Keratinocyte (primary cell): ENCODE results near the gene CPA5. TPM values are rescaled to one million over a fixed set of nuclear protein-coding genes. Genes with fewer than 3 reads are reported as not detected.

Experiments used
- DNase-seq: peaks from one replicate; pipeline ENCODE4 v3.0.0-alpha.2; 2011; ENCODE audit warnings: low read depth, missing footprints, low spot score
- FAIRE-seq: peaks from 2 replicates; lab custom pipeline; 2011; peaks lifted over from hg19 to GRCh38; lab: Jason Lieb, UNC
- H2AFZ ChIP-seq: 2 replicates; pipeline ENCODE4 v1.6.0; 2012; ENCODE audit warnings: low read length, control low read depth, inconsistent platforms; ENCODE audit not compliant: control insufficient read depth
- H3K27ac ChIP-seq: 2 replicates; pipeline ENCODE4 v1.5.1; 2011; ENCODE audit warnings: low read length; ENCODE audit not compliant: control insufficient read depth, insufficient read depth
- H3K27me3 ChIP-seq: 3 replicates; pipeline ENCODE4 v1.6.0; 2011; ENCODE audit warnings: low read length; ENCODE audit not compliant: control insufficient read depth, insufficient read depth; ENCODE audit errors: extremely low read depth
- H3K36me3 ChIP-seq, 2 experiments: 2 replicates in 1 of 2; 3 replicates in 1 of 2; pipeline ENCODE4 v1.5.1; 2011; ENCODE audit warnings: low read length in 2 of 2, mild to moderate bottlenecking in 1 of 2; ENCODE audit not compliant: control insufficient read depth in 2 of 2, insufficient read depth in 2 of 2; ENCODE audit errors: extremely low read depth in 1 of 2
- H3K4me1 ChIP-seq: 3 replicates; pipeline ENCODE4 v1.5.1; 2011; ENCODE audit warnings: low read length; ENCODE audit not compliant: control insufficient read depth, insufficient read depth; ENCODE audit errors: extremely low read depth
- H3K4me2 ChIP-seq: 3 replicates; pipeline ENCODE4 v1.6.0; 2011; ENCODE audit warnings: low read depth, low read length; ENCODE audit not compliant: control insufficient read depth, insufficient read depth; ENCODE audit errors: extremely low read depth
- H3K4me3 ChIP-seq, 3 experiments: fragments of 200-600 bp in 1 of 3; sonication (generic) in 1 of 3; 2 replicates in 2 of 3; 3 replicates in 1 of 3; pipeline ENCODE4 v1.5.1; 2011 to 2016; ENCODE audit warnings: low read length in 3 of 3, mild to moderate bottlenecking in 3 of 3, control low read depth in 2 of 3, inconsistent platforms in 1 of 3, low read depth in 1 of 3, mixed read lengths in 1 of 3, mixed run types in 1 of 3, moderate library complexity in 1 of 3; ENCODE audit not compliant: control insufficient read depth in 2 of 3, insufficient read depth in 2 of 3; ENCODE audit errors: extremely low read depth in 1 of 3
- H3K79me2 ChIP-seq: 2 replicates; pipeline ENCODE4 v1.6.0; 2012; ENCODE audit warnings: low read length; ENCODE audit not compliant: control insufficient read depth, insufficient read depth
- H3K9ac ChIP-seq: 3 replicates; pipeline ENCODE4 v1.6.0; 2011; ENCODE audit warnings: low read length; ENCODE audit not compliant: control insufficient read depth, insufficient read depth; ENCODE audit errors: extremely low read depth
- H3K9me1 ChIP-seq: 3 replicates; pipeline ENCODE4 v1.6.0; 2011; ENCODE audit warnings: low read length; ENCODE audit not compliant: control insufficient read depth, insufficient read depth; ENCODE audit errors: extremely low read depth
- H3K9me3 ChIP-seq: 2 replicates; pipeline ENCODE4 v1.5.1; 2012; ENCODE audit warnings: low read depth, low read length; ENCODE audit not compliant: control insufficient read depth
- H4K20me1 ChIP-seq: 3 replicates; pipeline ENCODE4 v1.6.0; 2011; ENCODE audit warnings: low read length; ENCODE audit not compliant: control insufficient read depth, insufficient read depth; ENCODE audit errors: extremely low read depth
- CTCF ChIP-seq, 3 experiments: IDR thresholded peaks in 1 of 3; conservative IDR thresholded peaks in 1 of 3; optimal IDR thresholded peaks in 1 of 3; 2 replicates in 2 of 3; 3 replicates in 1 of 3; pipeline versions ENCODE3 to v1.5.1; 2011; ENCODE audit warnings: low read length in 3 of 3, mild to moderate bottlenecking in 3 of 3, moderate library complexity in 2 of 3, control low read depth in 1 of 3, inconsistent platforms in 1 of 3; ENCODE audit not compliant: insufficient read depth in 2 of 3; ENCODE audit errors: extremely low read depth in 1 of 3
- EZH2 ChIP-seq: IDR thresholded peaks from one replicate; pipeline ENCODE4 v1.6.1; 2012; ENCODE audit warnings: inconsistent platforms, mild to moderate bottlenecking, low read length, moderate library complexity
- dilution Hi-C: fragments of 300-500 bp; cut with MboI; formaldehyde crosslinking; loops from one replicate; pipeline ENCODE4 v1.7.0; 2020; ENCODE audit warnings: low sequenced_read_pairs; ENCODE audit not compliant: extremely low pct_ligation_motif_present
- polyA plus RNA-seq, 5 experiments: library from polyadenylated mRNA; depleted of rRNA in 3 of 5; stranded (reverse) in 3 of 5; stranded (forward) in 1 of 5; unstranded in 1 of 5; fragments of >200 nt; gene quantifications; 1 replicate in 1 of 5; 2 replicates in 3 of 5; 3 replicates in 1 of 5; pipeline versions ENCODE4 v1.2.1 to v1.2.3, GENCODE V29; 2011 to 2012; ENCODE audit warnings: missing spikeins in 2 of 5, low read depth in 1 of 5, low replicate concordance in 1 of 5

The CPA5 gene
- polyA plus RNA-seq, 1 donor (not counting 4 experiments of a cell fraction or from before 2014, with no cell fraction given), result 0.24 TPM

GRCh38 chr7:130362251-130362816 lies 17.7 kb downstream of the CPA5 start:
- dilution Hi-C loops, result no loop called here
- no peak for TF ChIP-seq CTCF (optimal IDR thresholded peaks at IDR 0.05 in 1 of 3, IDR thresholded peaks at IDR 0.05 in 1 of 3, conservative IDR thresholded peaks at IDR 0.05 in 1 of 3; ENCODE audit: extremely low read depth in 1 of 3, insufficient read depth in 2 of 3, low read length in 3 of 3)
- TF ChIP-seq EZH2, result no peak
- DNase-seq (no peak), FAIRE-seq (no peak)
- no peak overlapping the region for H3K9ac ChIP-seq
- no peak overlapping the region for H2AFZ ChIP-seq
- H4K20me1 ChIP-seq, result no peaks in the 10 kb centered on the region
- H3K4me2 ChIP-seq, result no peak overlapping the region
- H3K27ac ChIP-seq, result no peak overlapping the region
- no peak overlapping the region for H3K4me3 ChIP-seq
- peaks cover 9% of the 10 kb centered on the region for H3K9me3 ChIP-seq
- no peaks in the 10 kb centered on the region for H3K79me2 ChIP-seq
- no peaks in the 10 kb centered on the region for H3K9me1 ChIP-seq
- peaks cover 36% of the 10 kb centered on the region for H3K4me1 ChIP-seq
- no peaks in the 10 kb centered on the region for H3K36me3 ChIP-seq
- H3K27me3 ChIP-seq, result no peaks in the 10 kb centered on the region

GRCh38 chr7:130363026-130363847 lies 18.6 kb downstream of the CPA5 start:
- Histone ChIP-seq H3K79me2 (no peaks in the 10 kb centered on the region), H3K4me3 (no peak overlapping the region), H3K9me1 (no peaks in the 10 kb centered on the region), H3K9me3 (peaks cover 9% of the 10 kb centered on the region), H3K4me1 (peaks cover 31% of the 10 kb centered on the region), H3K27me3 (no peaks in the 10 kb centered on the region), H3K4me2 (peak overlapping the region; percentile 61), H2AFZ (peak overlapping the region; percentile 35), H4K20me1 (no peaks in the 10 kb centered on the region), H3K36me3 (no peaks in the 10 kb centered on the region), H3K9ac (peak overlapping the region; percentile 51), H3K27ac (peak overlapping the region; percentile 81)
- peak in 1 of 3 experiments; percentile 46 for TF ChIP-seq CTCF (optimal IDR thresholded peaks at IDR 0.05 in 1 of 3, IDR thresholded peaks at IDR 0.05 in 1 of 3, conservative IDR thresholded peaks at IDR 0.05 in 1 of 3; ENCODE audit: extremely low read depth in 1 of 3, insufficient read depth in 2 of 3, low read length in 3 of 3)
- TF ChIP-seq EZH2, result no peak
- DNase-seq (peak; percentile 99), FAIRE-seq (peak; percentile 93)
- dilution Hi-C loops, result no loop called here
